DOHH2 (cell line): ENCODE data around the gene WWC1.

Experiments used
- H3F3A ChIP-seq: fragments of 200-600 bp; sonication (generic), shearing (Covaris generic); 2 replicates; pipeline ENCODE4 v1.6.0; 2016; ENCODE audit warnings: antibody characterized with exemption, mild to moderate bottlenecking; ENCODE audit not compliant: control insufficient read depth, insufficient read depth
- H3K27ac ChIP-seq: fragments of 200-600 bp; sonication (generic); 2 replicates; pipeline ENCODE4 v1.5.1; 2014; ENCODE audit warnings: low read depth, mild to moderate bottlenecking, low read length, moderate library complexity
- H3K27me3 ChIP-seq: fragments of 200-600 bp; sonication (generic); 2 replicates; pipeline ENCODE4 v1.6.1; 2014; ENCODE audit warnings: mild to moderate bottlenecking, low read length, mixed read lengths; ENCODE audit not compliant: control insufficient read depth
- H3K36me3 ChIP-seq: fragments of 200-600 bp; sonication (generic); 2 replicates; pipeline ENCODE4 v1.6.1; 2014; ENCODE audit warnings: mild to moderate bottlenecking, low read length, moderate library complexity, mixed read lengths; ENCODE audit not compliant: control insufficient read depth
- H3K4me1 ChIP-seq: fragments of 200-600 bp; sonication (generic); 2 replicates; pipeline ENCODE4 v1.6.1; 2014; ENCODE audit warnings: mild to moderate bottlenecking, low read length, mixed read lengths; ENCODE audit not compliant: control insufficient read depth
- H3K4me2 ChIP-seq: fragments of 200-600 bp; sonication (generic); 2 replicates; pipeline ENCODE4 v1.6.0; 2014; ENCODE audit warnings: mild to moderate bottlenecking, low read length, moderate library complexity
- H3K4me3 ChIP-seq: fragments of 200-600 bp; sonication (generic); 2 replicates; pipeline ENCODE4 v1.5.1; 2014; ENCODE audit warnings: mild to moderate bottlenecking, low read length, mixed read lengths
- H3K79me2 ChIP-seq: fragments of 200-600 bp; sonication (generic); 2 replicates; pipeline ENCODE4 v1.6.1; 2014; ENCODE audit warnings: mild to moderate bottlenecking, low read length, mixed read lengths; ENCODE audit not compliant: control insufficient read depth
- H3K9me2 ChIP-seq: fragments of 200-600 bp; sonication (generic); replicated peaks from 2 replicates; pipeline ENCODE4 v1.6.1; 2014; ENCODE audit warnings: mild to moderate bottlenecking, low read length, mixed read lengths; ENCODE audit not compliant: control insufficient read depth
- H3K9me3 ChIP-seq: fragments of 200-600 bp; sonication (generic); 2 replicates; pipeline ENCODE4 v1.6.1; 2014; ENCODE audit warnings: antibody characterized with exemption, low read length, mixed read lengths; ENCODE audit not compliant: control insufficient read depth, insufficient read depth
- H4K20me1 ChIP-seq: fragments of 200-600 bp; sonication (generic); 2 replicates; pipeline ENCODE4 v1.6.0; 2014; ENCODE audit warnings: low read depth, mild to moderate bottlenecking, antibody characterized with exemption, low read length, moderate library complexity; ENCODE audit not compliant: control insufficient read depth, insufficient read depth
- EZH2phosphoT487 ChIP-seq: fragments of 200-600 bp; sonication (generic); IDR thresholded peaks from 2 replicates; pipeline ENCODE4 v1.6.1; 2017; ENCODE audit warnings: borderline replicate concordance, mild to moderate bottlenecking, antibody characterized with exemption, low read length, moderate library complexity, mixed read lengths
- TF ChIP-seq, protein P1 (sequence below): fragments of 200-600 bp; sonication (generic); IDR thresholded peaks from one replicate; pipeline ENCODE4 v1.5.1; 2014; ENCODE audit warnings: antibody characterized with exemption, mild to moderate bottlenecking, low read depth, low read length; ENCODE audit not compliant: poor library complexity, severe bottlenecking

Gene WWC1

DNA sequence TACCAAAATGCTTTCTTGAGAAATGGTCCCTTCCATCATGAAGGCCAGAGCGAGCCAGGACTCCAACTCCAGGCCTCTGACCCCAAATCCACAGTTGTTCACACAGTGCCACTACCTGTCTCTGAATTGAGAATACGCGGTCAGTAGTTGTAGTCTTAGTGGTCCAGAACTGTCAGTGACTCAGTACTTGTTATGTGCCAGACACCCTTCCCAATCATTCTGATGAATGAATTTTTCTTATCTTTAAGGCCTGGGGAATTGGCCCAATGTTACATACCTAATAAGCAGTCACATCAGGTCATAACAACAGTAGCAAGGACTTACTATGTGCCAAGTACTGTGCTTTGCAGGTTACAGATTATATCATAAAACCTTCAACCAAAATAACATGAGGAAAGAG lies 122.2 kb downstream of the WWC1 start:
- Histone ChIP-seq H3K79me2 (no peaks in the 10 kb centered on the region), H3K27ac (no peak overlapping the region), H3K9me3 (no peaks in the 10 kb centered on the region), H3K4me2 (no peak overlapping the region), H3K27me3 (no peaks in the 10 kb centered on the region), H3F3A (no peaks in the 10 kb centered on the region), H3K36me3 (no peaks in the 10 kb centered on the region), H3K4me3 (no peak overlapping the region), H3K4me1 (no peaks in the 10 kb centered on the region), H3K9me2 (no peaks in the 10 kb centered on the region), H4K20me1 (no peaks in the 10 kb centered on the region)
- TF ChIP-seq, protein P1, sequence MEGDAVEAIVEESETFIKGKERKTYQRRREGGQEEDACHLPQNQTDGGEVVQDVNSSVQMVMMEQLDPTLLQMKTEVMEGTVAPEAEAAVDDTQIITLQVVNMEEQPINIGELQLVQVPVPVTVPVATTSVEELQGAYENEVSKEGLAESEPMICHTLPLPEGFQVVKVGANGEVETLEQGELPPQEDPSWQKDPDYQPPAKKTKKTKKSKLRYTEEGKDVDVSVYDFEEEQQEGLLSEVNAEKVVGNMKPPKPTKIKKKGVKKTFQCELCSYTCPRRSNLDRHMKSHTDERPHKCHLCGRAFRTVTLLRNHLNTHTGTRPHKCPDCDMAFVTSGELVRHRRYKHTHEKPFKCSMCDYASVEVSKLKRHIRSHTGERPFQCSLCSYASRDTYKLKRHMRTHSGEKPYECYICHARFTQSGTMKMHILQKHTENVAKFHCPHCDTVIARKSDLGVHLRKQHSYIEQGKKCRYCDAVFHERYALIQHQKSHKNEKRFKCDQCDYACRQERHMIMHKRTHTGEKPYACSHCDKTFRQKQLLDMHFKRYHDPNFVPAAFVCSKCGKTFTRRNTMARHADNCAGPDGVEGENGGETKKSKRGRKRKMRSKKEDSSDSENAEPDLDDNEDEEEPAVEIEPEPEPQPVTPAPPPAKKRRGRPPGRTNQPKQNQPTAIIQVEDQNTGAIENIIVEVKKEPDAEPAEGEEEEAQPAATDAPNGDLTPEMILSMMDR: no peak
- TF ChIP-seq EZH2phosphoT487: no peak

DNA sequence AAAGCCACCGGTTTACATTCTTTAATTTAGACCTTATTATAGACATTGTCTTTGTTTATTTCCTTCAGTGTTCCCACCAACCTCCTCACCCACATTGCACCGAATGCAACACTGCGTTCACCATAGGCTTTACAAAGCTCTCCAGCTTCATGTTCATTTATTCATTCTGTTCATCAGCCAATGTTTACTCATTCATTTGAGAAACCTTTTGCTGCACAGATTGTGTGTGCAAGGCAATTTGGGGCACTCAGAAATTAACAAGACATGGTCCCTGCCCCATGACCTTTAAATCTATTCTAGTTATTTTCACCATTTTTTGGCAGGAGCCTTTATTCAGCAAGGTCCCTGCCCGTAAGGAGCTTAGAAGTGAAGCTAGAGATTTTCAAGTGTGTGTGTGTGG lies 124.0 kb downstream of the WWC1 start:
- Histone ChIP-seq H3K4me2 (no peak overlapping the region), H3F3A (no peaks in the 10 kb centered on the region), H3K4me3 (no peak overlapping the region), H3K9me2 (no peaks in the 10 kb centered on the region), H3K9me3 (no peaks in the 10 kb centered on the region), H3K27ac (no peak overlapping the region), H3K36me3 (no peaks in the 10 kb centered on the region), H3K79me2 (no peaks in the 10 kb centered on the region), H3K4me1 (no peaks in the 10 kb centered on the region), H4K20me1 (no peaks in the 10 kb centered on the region), H3K27me3 (no peaks in the 10 kb centered on the region)
- TF ChIP-seq EZH2phosphoT487: no peak
- TF ChIP-seq, protein P1: no peak

DNA sequence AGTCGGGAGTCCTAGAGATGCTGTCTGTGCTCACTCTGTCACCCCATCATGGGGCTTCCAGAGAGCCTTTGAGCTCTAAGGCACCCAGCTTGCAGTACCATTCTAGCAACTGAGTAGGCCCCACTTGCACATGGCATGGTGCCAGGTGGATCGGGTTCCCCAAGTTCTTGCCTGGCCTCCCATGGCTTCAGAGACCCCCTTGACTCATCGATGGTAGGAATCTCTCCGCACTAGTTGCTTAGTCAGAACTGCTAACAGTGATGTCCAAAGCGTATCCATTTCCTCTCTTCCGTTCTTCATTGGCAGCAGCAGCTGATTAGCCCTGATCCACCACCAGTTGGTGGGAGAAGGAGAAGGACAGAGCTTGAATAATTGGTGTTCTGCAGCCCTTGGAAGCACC lies 124.5 kb downstream of the WWC1 start:
- no peak for TF ChIP-seq EZH2phosphoT487
- TF ChIP-seq, protein P1: no peak
- Histone ChIP-seq H3K27ac (no peak overlapping the region), H3K27me3 (no peaks in the 10 kb centered on the region), H3K79me2 (no peaks in the 10 kb centered on the region), H3K4me3 (no peak overlapping the region), H3K36me3 (no peaks in the 10 kb centered on the region), H3K9me2 (no peaks in the 10 kb centered on the region), H3K9me3 (no peaks in the 10 kb centered on the region), H3K4me2 (no peak overlapping the region), H3F3A (no peaks in the 10 kb centered on the region), H4K20me1 (no peaks in the 10 kb centered on the region), H3K4me1 (no peaks in the 10 kb centered on the region)
